Amniotic epithelial cell (primary cell): ENCODE data around the gene CWF19L1.
"Not testable (repeated sequence)": the region's sequence is repeated elsewhere in the genome, so short reads cannot be mapped to it uniquely, and the experiment has no call there.

Source experiments
- DNase-seq: peaks from one replicate; pipeline ENCODE4 v3.0.0-alpha.2; 2010; ENCODE audit warnings: low read depth

Gene CWF19L1

DNA sequence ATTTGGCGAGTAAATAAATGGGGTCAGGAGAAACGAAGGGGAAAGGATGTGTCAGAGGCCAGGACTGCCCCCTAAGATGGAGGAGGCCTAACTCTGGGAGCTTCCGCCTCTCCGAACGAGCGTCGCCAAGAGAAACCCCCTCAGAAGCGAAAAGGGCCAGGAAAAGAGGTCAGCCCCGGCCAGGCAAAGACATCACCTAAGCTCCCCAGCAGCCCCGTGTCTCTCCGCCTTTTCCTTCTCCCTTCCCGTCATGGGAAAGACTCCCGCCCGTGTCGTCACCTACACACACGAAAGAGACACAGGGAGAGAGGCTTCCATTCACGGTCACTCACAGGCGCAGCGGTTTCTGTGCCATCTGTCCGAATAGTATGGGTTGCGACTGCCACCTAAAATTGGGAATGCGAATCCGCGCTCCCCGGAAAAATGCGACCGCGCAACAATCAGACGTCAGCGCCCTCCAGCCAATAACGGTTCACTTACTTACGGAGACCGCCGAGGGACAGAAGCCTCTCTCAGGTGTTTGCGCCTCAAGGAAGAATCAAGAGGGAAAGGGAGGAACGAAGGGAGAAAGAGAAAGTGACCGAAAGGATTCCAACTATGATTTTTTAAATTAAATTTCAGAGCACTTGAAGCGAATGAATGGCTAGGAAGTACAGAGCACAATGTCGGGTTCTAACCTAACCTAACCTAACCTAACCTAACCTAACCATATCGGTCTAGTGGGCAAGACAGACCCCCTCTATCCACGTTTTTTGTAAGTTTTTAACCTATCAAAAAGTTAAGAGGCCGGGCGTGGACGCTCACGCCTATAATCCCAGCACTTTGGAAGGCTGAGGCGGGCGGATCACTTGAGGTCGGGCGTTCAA, at the start of gene CWF19L1:
TSS of gene CWF19L1 (minus strand) at position 400 of the 866 bp plus-strand sequence. CDS start at position 355, 45 bp downstream.
- DNase-seq = peak; percentile 89

- DNase-seq = no peak
Observed at GRCh38 chr10:100315615-100316014, 48.2 kb upstream of the CWF19L1 start.

GRCh38 chr10:100311298-100311697, 43.9 kb upstream of the CWF19L1 start:
- no peak for DNase-seq

DNA sequence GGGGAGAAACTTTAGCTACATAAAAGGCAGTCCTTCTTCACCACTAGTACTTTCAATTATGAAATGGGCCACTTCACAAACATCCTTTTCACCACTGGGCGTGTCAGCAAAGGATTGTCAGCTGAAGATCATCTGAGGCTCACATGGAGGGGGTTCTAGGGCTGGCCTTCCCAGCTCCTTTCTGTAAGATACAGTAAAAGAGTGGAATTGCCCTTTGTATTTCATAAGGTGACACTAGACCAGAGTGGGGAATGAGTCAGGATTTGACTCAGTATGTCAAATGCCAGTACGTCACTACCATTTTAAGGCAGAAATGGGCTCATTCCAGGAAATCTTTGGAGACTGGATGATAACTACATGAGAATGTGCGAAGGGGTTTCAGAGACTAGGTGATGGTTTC, 40.2 kb upstream of the CWF19L1 start:
- peak; percentile 45 for DNase-seq

DNA sequence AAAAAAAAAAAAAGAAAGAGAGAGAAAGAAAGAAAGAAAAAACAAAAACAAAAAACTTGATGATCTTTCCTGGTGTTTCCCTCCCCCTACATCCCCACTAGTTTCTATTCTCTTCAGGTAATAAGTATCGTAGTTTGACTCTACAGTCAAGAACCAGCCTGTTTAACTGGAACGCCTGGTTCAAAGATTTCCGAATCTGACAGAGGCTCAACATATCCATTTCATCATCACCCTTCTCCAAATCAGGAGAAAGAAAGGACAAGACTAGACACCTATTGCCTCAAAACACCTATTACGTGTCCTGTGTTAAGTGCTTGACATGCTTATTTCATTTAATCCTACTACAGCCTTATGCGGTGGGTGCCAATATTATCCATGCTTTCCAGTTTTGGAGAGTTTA, 39.4 kb upstream of the CWF19L1 start:
- no peak for DNase-seq

- no peak for DNase-seq
Observed at GRCh38 chr10:100304414-100304813, 37.0 kb upstream of the CWF19L1 start.

- DNase-seq = peak; percentile 29
Observed at GRCh38 chr10:100303724-100304319, 36.4 kb upstream of the CWF19L1 start.

GRCh38 chr10:100301123-100301522, 33.7 kb upstream of the CWF19L1 start:
- DNase-seq = not testable (repeated sequence)

DNA sequence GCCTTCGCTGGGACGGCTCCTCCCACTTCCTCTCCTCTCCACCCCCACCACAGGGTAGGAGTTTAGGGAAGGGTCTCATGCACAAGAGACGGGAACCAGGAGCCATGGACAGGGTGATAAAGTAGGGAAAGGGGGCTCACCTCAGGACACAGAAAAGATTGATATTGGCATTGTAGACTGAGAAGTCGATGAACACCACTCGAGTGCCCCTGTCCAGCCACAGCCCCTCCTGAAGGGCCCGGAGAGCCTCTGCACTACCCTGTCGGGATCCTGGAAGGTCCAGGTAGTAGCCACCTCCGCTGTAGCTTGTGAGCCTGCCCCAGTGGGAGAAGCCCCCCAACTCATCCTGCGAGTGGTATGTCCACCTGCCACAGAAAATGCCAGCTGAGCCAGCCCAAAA, 29.8 kb upstream of the CWF19L1 start:
- DNase-seq = no peak

GRCh38 chr10:100293066-100293465, 25.6 kb upstream of the CWF19L1 start:
- DNase-seq = no peak

- DNase-seq = peak; percentile 37
Observed at GRCh38 chr10:100292300-100292699, 24.9 kb upstream of the CWF19L1 start.

DNA sequence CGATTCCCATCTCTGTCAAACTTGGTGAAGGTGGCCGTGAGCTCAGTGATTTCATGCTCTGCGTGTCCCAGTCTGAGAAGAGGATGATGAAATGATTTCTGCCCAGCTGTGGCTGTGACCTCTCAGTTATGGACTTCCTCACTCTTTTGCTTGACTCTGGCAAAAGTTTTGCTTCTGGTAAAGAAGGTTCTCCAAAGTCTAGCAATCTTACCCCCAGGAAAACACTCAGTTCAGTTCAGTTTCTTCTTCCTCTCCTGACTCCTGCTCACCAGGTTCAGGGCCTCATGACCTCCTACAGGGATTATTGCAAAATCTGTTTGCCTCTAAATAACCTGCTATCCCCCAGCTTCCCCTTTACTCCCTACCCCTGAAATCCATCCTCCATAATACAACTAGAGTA, 23.9 kb upstream of the CWF19L1 start:
- no peak for DNase-seq

DNA sequence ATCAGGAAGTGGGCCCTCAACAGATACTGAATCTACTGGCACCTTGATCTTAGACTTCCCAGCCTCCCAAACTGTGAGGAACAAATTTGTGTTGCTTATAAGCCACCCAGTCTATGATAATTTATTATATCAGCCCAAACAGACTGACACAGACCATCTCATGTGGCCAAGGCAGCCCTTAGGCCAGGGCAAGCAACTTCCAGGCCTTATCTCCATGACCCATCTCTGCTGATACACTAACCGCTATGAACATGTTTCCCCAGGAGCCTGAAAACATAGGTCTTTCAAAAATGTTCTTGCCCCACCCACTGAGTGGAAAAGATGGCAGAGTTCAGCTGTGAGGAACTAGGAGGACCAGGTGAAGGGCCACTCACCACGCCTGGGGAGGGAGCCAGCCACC, 22.2 kb upstream of the CWF19L1 start:
- DNase-seq = no peak

GRCh38 chr10:100288196-100288595, 20.8 kb upstream of the CWF19L1 start:
- no peak for DNase-seq

- DNase-seq = no peak
Observed at GRCh38 chr10:100287756-100288155, 20.3 kb upstream of the CWF19L1 start.

GRCh38 chr10:100286051-100287033, 18.9 kb upstream of the CWF19L1 start, which contains the start of gene BLOC1S2:
Gene BLOC1S2, minus strand, starts transcription at chr10:100286680. Its CDS starts 21 bp downstream, at chr10:100286659.
- DNase-seq = peak; percentile 88

DNA sequence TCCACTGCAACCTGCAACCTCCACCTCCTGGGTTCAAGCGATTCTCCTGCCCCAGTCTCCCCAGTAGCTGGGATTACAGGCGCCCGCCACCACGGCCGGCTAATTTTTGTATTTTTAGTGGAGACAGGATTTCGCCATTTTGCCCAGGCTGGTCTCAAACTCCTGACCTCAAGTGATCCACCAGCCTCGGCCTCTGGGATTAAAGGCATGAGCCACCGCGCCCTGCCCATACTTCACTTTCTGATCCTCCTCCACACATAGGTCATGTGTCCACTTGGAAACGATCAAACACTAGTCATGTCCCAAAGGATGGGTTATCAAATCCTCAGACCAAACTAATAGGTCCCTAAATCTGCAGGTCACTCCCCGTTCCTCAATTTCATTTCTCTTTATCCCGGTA, 17.9 kb upstream of the CWF19L1 start:
- not testable (repeated sequence) for DNase-seq

DNA sequence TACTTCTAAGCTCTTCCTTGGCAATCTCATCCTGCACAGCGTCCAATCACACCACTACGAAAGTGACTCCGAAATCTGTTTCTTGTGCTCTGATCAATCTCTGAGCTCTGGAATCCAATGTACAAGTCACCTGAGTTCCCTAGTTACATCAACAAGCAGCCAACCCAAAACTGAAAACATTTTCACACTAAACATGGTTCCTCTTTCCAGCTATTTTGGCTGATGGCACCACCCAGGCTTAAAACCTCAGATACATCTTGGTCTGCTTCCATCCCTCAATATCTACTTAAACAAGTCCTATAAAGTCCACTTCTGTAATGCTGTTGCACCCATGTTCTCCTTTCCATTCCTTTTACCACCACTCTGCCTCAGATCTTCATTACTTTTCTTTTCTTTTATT, 15.5 kb upstream of the CWF19L1 start:
- no peak for DNase-seq

GRCh38 chr10:100276971-100277370, 9.5 kb upstream of the CWF19L1 start:
- DNase-seq = not testable (repeated sequence)

DNA sequence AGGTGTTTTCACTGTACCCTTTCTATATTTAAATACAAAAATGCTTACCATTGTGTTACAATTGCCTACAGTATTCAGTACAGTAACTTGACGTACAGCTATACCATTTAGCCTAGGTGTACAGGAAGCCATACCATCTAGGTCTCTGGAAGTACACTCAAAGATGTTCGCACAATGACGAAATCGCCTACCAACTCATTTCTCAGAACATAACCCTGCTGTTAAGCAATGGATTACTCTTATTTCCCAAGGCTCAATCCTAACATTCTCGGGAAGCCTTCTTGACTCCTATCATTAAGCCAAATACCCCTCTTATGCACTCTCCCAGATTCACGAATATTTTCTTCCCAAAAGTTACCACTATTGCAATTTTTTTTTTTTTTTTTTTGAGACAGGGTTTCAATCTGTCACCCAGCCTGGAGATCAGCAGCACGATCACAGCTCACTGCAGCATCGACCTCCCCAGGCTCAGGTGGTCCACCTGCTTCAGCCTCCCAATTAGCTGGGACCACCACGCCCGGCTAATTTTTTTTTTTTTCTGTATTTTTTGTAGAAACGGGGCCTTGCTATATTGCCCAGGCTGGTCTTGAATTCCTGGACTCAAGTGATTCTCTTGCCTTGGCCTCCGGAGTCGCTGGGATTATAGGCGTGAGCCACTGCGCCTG, 1.5 kb downstream of the CWF19L1 start:
- DNase-seq = peak; percentile 58

DNA sequence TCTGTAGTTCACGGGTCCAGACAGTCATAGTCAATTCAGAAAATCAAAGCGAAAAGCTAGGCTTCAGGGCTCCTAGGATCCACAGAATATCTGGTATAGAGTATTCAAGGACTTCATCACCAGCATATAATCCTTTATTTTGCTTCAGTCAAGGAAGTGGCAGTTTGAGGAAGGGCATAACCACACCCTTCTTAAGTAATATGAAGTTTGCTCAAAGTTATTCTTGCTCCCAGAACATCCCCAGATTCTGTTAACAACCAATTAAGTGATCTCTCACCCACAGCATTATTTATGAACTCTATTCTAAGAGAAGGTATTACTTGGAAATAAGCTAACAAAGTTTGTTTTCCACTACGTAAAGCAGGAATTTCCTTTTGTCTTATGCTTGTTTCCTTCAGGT, 13.2 kb downstream of the CWF19L1 start:
- DNase-seq = no peak

DNA sequence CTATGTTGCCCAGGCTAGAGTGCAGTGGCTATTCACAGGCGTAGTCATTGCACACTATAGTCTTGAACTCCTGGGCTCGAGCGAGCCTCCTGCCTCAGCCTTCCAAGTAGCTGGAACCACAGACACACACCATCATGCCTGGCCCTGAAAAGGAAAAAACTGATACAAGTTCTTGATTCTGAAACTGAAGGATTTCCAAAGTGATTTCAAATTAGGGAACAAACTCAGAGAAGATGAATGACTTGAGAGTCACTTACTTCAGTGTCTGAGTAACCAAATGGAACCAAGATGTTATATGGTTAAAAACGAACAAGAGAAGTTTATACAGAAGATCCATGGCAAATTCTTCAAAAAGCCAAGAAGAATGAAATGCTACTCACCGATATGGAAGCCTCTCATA, 14.4 kb downstream of the CWF19L1 start:
- no peak for DNase-seq
